WTC11 (cell line): ENCODE data around the gene UNC5A. TPM values are rescaled to one million over a fixed set of nuclear protein-coding genes. Genes with fewer than 3 reads are reported as not detected.

ENCODE experiments used
- ATAC-seq: fragments of 200-7000 bp; cut with Tn5 transposase; 2 replicates; pipeline ENCODE4 v1.10.0; 2021; ENCODE audit warnings: mild to moderate bottlenecking, moderate library complexity
- CTCF ChIA-PET: fragments of 300-600 bp; sonication (Branson Sonifier 250); formaldehyde crosslinking; loops from one replicate; lab custom pipeline; 2021; ENCODE audit warnings: antibody characterized with exemption; lab: Charles Lee
- POLR2A ChIA-PET: fragments of 350-600 bp; sonication (Branson Sonifier 250); formaldehyde crosslinking; loops from one replicate; lab custom pipeline; 2021; ENCODE audit warnings: antibody characterized with exemption; lab: Charles Lee
- DNase-seq: peaks from one replicate; pipeline ENCODE4 v3.0.0; 2021; ENCODE audit warnings: low spot score
- H3K27ac Mint-ChIP-seq: 2 replicates; pipeline ENCODE4 v1.8.0; 2021; ENCODE audit warnings: mixed read lengths
- H3K27me3 Mint-ChIP-seq: 2 replicates; pipeline ENCODE4 v1.8.0; 2021; ENCODE audit warnings: low read depth, mild to moderate bottlenecking, moderate library complexity, mixed read lengths
- H3K36me3 Mint-ChIP-seq: 2 replicates; pipeline ENCODE4 v1.8.0; 2021; ENCODE audit warnings: mixed read lengths
- H3K4me1 Mint-ChIP-seq: 2 replicates; pipeline ENCODE4 v1.8.0; 2022; ENCODE audit warnings: mixed read lengths
- H3K4me3 Mint-ChIP-seq: 2 replicates; pipeline ENCODE4 v1.8.0; 2021; ENCODE audit warnings: mild to moderate bottlenecking, moderate library complexity, mixed read lengths
- H3K9me3 Mint-ChIP-seq: 2 replicates; pipeline ENCODE4 v1.8.0; 2021; ENCODE audit warnings: mixed read lengths
- EMX1 ChIP-seq: fragments of 250-450 bp; sonication (Bioruptor Pico); IDR thresholded peaks from 2 replicates; pipeline ENCODE4 v1.8.0; 2021; ENCODE audit warnings: mild to moderate bottlenecking
- GABPB1 ChIP-seq: sonication (generic); formaldehyde crosslinking; IDR thresholded peaks from 2 replicates; pipeline ENCODE4 v1.8.1; 2023; ENCODE audit warnings: mild to moderate bottlenecking, missing genetic modification reagents
- HMGA2 ChIP-seq: fragments of 250-450 bp; sonication (Bioruptor Pico); IDR thresholded peaks from 2 replicates; pipeline ENCODE4 v1.4.0; 2021; ENCODE audit warnings: mild to moderate bottlenecking, moderate library complexity
- IRF2 ChIP-seq: sonication (generic); formaldehyde crosslinking; IDR thresholded peaks from 2 replicates; pipeline ENCODE4 v1.8.0; 2022; ENCODE audit warnings: low read depth, missing genetic modification reagents, borderline replicate concordance
- MLX ChIP-seq: sonication (generic); formaldehyde crosslinking; IDR thresholded peaks from 2 replicates; pipeline ENCODE4 v1.8.1; 2023; ENCODE audit warnings: mild to moderate bottlenecking, missing genetic modification reagents, moderate library complexity
- MXD4 ChIP-seq: fragments of 250-450 bp; sonication (Bioruptor Pico); IDR thresholded peaks from 2 replicates; pipeline ENCODE4 v1.8.0; 2021; ENCODE audit warnings: mild to moderate bottlenecking, moderate library complexity, borderline replicate concordance
- MYBL2 ChIP-seq: sonication (generic); formaldehyde crosslinking; IDR thresholded peaks from 2 replicates; pipeline ENCODE4 v1.8.1; 2023; ENCODE audit warnings: mild to moderate bottlenecking, moderate library complexity, missing genetic modification reagents
- NFATC4 ChIP-seq: fragments of 250-450 bp; sonication (Bioruptor Pico); IDR thresholded peaks from 2 replicates; pipeline ENCODE4 v1.9.0; 2021; ENCODE audit warnings: mild to moderate bottlenecking
- NR1H2 ChIP-seq: sonication (generic); formaldehyde crosslinking; IDR thresholded peaks from 2 replicates; pipeline ENCODE4 v1.9.0; 2021; ENCODE audit warnings: mild to moderate bottlenecking, moderate library complexity, missing genetic modification reagents
- RELA ChIP-seq: sonication (generic); formaldehyde crosslinking; IDR thresholded peaks from 2 replicates; pipeline ENCODE4 v1.8.1; 2022; ENCODE audit warnings: missing genetic modification reagents, mild to moderate bottlenecking, borderline replicate concordance
- TCF7 ChIP-seq: sonication (generic); formaldehyde crosslinking; IDR thresholded peaks from 2 replicates; pipeline ENCODE4 v1.8.0; 2022; ENCODE audit warnings: mild to moderate bottlenecking, low read depth, missing genetic modification reagents, moderate library complexity
- ZNF219 ChIP-seq: sonication (generic); formaldehyde crosslinking; IDR thresholded peaks from 2 replicates; pipeline ENCODE4 v1.8.0; 2023; ENCODE audit warnings: missing genetic modification reagents, mild to moderate bottlenecking, borderline replicate concordance
- ZNF263 ChIP-seq: sonication (generic); formaldehyde crosslinking; IDR thresholded peaks from 2 replicates; pipeline ENCODE4 v1.8.1; 2022; ENCODE audit warnings: low read depth, mild to moderate bottlenecking, moderate library complexity, missing genetic modification reagents
- ZNF416 ChIP-seq: fragments of 250-450 bp; sonication (Bioruptor Pico); IDR thresholded peaks from 2 replicates; pipeline ENCODE4 v1.9.0; 2021; ENCODE audit warnings: mild to moderate bottlenecking, inconsistent platforms
- total RNA-seq: library from RNA; stranded (reverse); gene quantifications from 3 replicates; pipeline ENCODE4 v1.2.3, GENCODE V29; 2021
- TF ChIP-seq, protein P1 (sequence below): fragments of 250-450 bp; sonication (Bioruptor Pico); conservative IDR thresholded peaks from 2 replicates; pipeline ENCODE4 v1.9.0; 2021; ENCODE audit warnings: mild to moderate bottlenecking
- TF ChIP-seq, protein P2 (sequence below): sonication (generic); formaldehyde crosslinking; IDR thresholded peaks from 2 replicates; pipeline ENCODE4 v1.8.1; 2022; ENCODE audit warnings: missing genetic modification reagents, borderline replicate concordance
- TF ChIP-seq, protein P3 (sequence below): fragments of 250-450 bp; sonication (Bioruptor Pico); IDR thresholded peaks from 2 replicates; pipeline ENCODE4 v1.9.0; 2021; ENCODE audit warnings: mild to moderate bottlenecking, borderline replicate concordance

The UNC5A gene
- total RNA-seq, 1 experiment from 2014 or later: 10.2 TPM

- peaks cover 17% of the 10 kb centered on the region for H3K4me1 Mint-ChIP-seq
- CTCF ChIA-PET: interaction anchor here (2.2 kb wide), 1 partner anchor 162 kb away, joined by 11 read pairs; no protein-coding TSS in a partner anchor
- H3K27me3 Mint-ChIP-seq: peaks cover 3% of the 10 kb centered on the region
- TF ChIP-seq GABPB1 (CRISPR knock-in tag) (no peak), NR1H2 (CRISPR knock-in tag) (no peak), EMX1 (CRISPR knock-in tag) (no peak), TCF7 (CRISPR knock-in tag) (no peak), NFATC4 (CRISPR knock-in tag) (no peak), IRF2 (CRISPR knock-in tag) (no peak), MLX (CRISPR knock-in tag) (no peak), ZNF263 (CRISPR knock-in tag) (no peak)
- TF ChIP-seq, protein P1, sequence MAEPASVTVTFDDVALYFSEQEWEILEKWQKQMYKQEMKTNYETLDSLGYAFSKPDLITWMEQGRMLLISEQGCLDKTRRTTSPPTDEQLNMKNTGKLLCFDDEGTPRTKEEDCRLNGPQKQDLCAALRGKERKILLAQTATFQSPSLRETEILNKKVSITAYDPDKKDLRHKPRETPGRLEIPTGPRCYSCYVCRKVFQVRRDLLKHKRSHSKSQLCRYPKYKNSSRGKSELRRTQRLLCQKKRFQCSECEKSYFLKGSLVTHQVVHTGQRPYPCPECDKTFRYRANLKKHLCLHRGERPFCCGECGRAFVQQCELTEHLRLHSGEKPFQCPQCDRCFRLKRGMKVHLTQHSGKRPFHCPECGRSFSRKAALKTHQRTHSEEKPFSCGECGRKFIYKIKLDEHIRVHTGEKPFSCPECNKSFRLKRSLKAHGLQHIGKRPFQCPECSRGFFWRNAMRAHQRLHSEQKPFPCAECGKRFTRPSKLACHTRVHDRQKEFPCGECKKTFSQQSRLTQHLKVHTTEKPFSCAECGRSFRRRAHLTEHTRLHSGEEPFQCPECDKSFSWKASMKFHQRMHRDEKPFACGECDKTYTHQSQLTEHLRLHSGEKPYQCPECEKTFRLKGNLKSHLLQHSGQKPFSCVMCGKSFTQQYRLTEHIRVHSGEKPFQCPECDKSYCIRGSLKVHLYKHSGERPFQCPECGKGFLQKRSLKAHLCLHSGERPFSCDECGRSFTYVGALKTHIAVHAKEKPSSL (CRISPR knock-in tag): no peak
- TF ChIP-seq, protein P2, sequence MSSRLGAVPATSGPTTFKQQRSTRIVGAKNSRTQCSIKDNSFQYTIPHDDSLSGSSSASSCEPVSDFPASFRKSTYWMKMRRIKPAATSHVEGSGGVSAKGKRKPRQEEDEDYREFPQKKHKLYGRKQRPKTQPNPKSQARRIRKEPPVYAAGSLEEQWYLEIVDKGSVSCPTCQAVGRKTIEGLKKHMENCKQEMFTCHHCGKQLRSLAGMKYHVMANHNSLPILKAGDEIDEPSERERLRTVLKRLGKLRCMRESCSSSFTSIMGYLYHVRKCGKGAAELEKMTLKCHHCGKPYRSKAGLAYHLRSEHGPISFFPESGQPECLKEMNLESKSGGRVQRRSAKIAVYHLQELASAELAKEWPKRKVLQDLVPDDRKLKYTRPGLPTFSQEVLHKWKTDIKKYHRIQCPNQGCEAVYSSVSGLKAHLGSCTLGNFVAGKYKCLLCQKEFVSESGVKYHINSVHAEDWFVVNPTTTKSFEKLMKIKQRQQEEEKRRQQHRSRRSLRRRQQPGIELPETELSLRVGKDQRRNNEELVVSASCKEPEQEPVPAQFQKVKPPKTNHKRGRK (CRISPR knock-in tag): no peak
- TF ChIP-seq, all 79 proteins: peak for 0
- no peaks in the 10 kb centered on the region for H3K9me3 Mint-ChIP-seq
- ATAC-seq: no peak
- no peaks in the 10 kb centered on the region for H3K36me3 Mint-ChIP-seq
- DNase-seq: no peak
- H3K4me3 Mint-ChIP-seq: no peak overlapping the region
- POLR2A ChIA-PET: no interaction called here
- H3K27ac Mint-ChIP-seq: no peak overlapping the region
These were observed 11.9 kb downstream of the UNC5A start for GRCh38 chr5:176822041-176822792.

DNA sequence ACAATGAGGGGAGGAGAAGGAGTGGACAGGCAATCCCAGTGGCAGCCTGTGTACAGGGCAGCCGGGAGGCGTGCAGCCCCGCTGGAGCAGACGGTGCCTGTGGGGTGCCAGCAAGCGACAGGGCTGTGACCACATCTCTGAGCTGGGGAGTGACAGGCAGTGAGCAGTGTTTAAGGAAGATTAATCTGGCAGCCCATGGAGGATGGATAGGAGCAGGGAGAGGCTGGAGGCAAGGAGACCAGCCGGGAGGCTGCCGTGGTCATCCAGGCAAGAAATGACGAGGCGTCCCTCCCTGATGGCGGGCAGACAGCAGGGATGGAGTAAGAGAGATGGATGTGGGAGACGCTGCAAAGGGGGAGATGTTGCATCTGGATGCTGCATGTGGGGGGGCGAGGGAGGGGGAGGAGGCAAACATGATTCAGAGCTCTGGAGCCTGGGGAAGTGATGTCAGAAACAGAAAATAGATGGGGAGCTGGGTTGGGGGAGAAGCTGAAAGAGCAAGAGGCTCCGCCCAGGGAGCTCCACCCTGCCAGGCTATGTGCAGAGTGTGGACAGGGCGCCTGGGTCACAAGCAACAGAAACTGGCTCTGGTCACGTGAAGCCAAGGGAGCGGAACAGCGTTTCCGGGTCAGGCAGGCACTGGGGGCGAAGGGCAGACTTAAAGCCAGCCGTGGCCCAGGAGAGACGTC, 12.6 kb downstream of the UNC5A start:
- Mint-ChIP-seq H3K27ac (no peak overlapping the region), H3K9me3 (no peaks in the 10 kb centered on the region), H3K4me1 (peaks cover 17% of the 10 kb centered on the region), H3K4me3 (no peak overlapping the region), H3K36me3 (no peaks in the 10 kb centered on the region), H3K27me3 (peaks cover 3% of the 10 kb centered on the region)
- no peak for ATAC-seq
- TF ChIP-seq ZNF219 (CRISPR knock-in tag): no peak
- no peak for TF ChIP-seq ZNF416
- no peak for TF ChIP-seq MYBL2 (CRISPR knock-in tag)
- TF ChIP-seq MXD4 (CRISPR knock-in tag): no peak
- TF ChIP-seq, protein P3, sequence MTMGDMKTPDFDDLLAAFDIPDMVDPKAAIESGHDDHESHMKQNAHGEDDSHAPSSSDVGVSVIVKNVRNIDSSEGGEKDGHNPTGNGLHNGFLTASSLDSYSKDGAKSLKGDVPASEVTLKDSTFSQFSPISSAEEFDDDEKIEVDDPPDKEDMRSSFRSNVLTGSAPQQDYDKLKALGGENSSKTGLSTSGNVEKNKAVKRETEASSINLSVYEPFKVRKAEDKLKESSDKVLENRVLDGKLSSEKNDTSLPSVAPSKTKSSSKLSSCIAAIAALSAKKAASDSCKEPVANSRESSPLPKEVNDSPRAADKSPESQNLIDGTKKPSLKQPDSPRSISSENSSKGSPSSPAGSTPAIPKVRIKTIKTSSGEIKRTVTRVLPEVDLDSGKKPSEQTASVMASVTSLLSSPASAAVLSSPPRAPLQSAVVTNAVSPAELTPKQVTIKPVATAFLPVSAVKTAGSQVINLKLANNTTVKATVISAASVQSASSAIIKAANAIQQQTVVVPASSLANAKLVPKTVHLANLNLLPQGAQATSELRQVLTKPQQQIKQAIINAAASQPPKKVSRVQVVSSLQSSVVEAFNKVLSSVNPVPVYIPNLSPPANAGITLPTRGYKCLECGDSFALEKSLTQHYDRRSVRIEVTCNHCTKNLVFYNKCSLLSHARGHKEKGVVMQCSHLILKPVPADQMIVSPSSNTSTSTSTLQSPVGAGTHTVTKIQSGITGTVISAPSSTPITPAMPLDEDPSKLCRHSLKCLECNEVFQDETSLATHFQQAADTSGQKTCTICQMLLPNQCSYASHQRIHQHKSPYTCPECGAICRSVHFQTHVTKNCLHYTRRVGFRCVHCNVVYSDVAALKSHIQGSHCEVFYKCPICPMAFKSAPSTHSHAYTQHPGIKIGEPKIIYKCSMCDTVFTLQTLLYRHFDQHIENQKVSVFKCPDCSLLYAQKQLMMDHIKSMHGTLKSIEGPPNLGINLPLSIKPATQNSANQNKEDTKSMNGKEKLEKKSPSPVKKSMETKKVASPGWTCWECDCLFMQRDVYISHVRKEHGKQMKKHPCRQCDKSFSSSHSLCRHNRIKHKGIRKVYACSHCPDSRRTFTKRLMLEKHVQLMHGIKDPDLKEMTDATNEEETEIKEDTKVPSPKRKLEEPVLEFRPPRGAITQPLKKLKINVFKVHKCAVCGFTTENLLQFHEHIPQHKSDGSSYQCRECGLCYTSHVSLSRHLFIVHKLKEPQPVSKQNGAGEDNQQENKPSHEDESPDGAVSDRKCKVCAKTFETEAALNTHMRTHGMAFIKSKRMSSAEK (CRISPR knock-in tag): no peak
- TF ChIP-seq RELA (CRISPR knock-in tag): no peak
- TF ChIP-seq HMGA2 (CRISPR knock-in tag): no peak
- CTCF ChIA-PET: interaction anchor here (0.8 to 1.7 kb wide), 5 partner anchors 43 to 165 kb away, joined by 3 to 10 read pairs (median 4); no protein-coding TSS in a partner anchor
- no peak for DNase-seq
- POLR2A ChIA-PET: no interaction called here
